ENCODE measurements around the gene NCOA3.

The NCOA3 gene

DNA sequence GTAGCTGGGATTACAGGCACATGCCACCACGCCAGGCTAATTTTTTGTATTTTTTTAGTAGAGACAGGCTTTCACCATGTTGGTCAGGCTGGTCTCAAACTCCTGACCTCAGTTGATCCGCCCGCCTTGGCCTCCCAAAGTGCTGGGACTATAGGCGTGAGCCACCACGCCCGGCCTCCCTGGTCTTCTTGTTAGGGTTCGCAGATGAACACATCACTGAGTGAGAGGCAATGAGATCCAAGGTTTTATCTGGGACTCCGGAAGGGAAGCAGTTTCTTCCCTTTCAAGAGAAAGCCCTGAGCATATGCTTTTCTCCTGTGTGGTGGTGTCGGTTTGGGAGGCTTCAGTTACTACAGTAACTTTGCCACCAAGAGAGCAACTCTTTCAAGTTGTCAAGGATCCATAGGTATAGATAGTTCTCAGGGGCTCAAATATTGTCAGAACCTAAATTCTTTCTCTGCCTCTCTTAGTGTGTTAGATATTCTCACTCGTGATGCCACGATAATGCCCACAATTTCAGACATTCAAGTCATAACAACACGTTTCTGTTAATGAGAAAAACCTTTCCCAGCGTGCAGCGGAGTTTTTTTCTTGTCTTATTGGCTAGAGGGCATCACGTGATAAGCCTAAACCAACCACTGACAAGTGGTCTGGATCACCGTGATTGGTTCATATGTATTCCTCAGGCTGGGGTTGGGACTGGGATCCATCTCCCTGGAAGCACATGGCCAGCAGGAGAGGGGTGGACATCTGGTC, 36.2 kb upstream of the NCOA3 start:
- no peak for DNase-seq (ENCODE audit: low spot score)
- TF ChIP-seq, protein P1, sequence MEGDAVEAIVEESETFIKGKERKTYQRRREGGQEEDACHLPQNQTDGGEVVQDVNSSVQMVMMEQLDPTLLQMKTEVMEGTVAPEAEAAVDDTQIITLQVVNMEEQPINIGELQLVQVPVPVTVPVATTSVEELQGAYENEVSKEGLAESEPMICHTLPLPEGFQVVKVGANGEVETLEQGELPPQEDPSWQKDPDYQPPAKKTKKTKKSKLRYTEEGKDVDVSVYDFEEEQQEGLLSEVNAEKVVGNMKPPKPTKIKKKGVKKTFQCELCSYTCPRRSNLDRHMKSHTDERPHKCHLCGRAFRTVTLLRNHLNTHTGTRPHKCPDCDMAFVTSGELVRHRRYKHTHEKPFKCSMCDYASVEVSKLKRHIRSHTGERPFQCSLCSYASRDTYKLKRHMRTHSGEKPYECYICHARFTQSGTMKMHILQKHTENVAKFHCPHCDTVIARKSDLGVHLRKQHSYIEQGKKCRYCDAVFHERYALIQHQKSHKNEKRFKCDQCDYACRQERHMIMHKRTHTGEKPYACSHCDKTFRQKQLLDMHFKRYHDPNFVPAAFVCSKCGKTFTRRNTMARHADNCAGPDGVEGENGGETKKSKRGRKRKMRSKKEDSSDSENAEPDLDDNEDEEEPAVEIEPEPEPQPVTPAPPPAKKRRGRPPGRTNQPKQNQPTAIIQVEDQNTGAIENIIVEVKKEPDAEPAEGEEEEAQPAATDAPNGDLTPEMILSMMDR (IDR thresholded peaks at IDR 0.05) = no peak
- Histone ChIP-seq H3K4me3 (no peak overlapping the region), H3K27ac (peak overlapping the region; percentile 85 to 91)

- no peak for DNase-seq (ENCODE audit: low spot score)
- Histone ChIP-seq H3K27ac (no peak overlapping the region), H3K4me3 (no peak overlapping the region)
- TF ChIP-seq, protein P1 (IDR thresholded peaks at IDR 0.05) = no peak
Observed at GRCh38 chr20:47466213-47466612, 35.5 kb upstream of the NCOA3 start.

DNA sequence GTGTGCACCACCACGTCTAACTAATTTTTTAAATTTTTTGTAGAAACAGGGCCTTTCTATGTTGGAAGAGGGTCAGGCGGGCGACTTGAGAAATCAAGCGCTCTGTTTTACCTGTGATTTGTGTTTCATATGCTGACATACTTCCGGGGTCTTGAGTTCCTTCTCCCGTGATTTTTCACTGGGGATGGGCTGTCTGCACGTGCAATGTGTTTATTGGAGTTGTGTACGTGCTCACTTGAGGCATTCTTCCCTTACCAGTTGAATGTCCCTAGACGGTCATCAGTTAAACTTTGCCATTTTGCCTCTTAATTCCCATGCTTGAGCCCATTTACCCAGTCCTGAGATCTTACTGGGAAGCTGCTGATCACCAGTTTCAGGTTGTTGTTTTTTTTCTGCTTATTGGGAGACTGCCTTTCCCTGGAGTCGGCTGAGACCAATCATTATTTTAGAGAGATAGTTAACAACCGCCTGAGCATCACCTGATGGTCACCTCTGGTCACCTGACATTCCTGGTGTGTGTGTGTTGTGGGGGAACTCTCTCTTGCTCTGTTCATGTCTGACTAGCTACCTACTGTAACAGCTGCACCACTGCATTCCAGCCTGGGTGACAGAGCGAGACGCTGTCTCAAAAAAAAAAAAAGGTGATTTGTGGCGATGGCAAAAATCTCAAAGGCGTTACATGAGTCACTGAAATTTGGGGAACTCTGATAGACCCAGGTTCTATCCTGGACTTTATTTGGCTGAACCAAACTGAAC, 34.8 kb upstream of the NCOA3 start:
- no peak for DNase-seq (ENCODE audit: low spot score)
- H3K27ac ChIP-seq = no peak overlapping the region
- TF ChIP-seq, protein P1 (IDR thresholded peaks at IDR 0.05) = no peak
- H3K4me3 ChIP-seq = no peak overlapping the region

- Histone ChIP-seq H3K27ac (no peak overlapping the region), H3K4me3 (no peak overlapping the region)
- no peak for DNase-seq (ENCODE audit: low spot score)
- TF ChIP-seq, protein P1 (IDR thresholded peaks at IDR 0.05) = no peak
Observed at GRCh38 chr20:47468290-47469050, 33.2 kb upstream of the NCOA3 start.

- Histone ChIP-seq H3K27ac (no peak overlapping the region), H3K4me3 (no peak overlapping the region)
- TF ChIP-seq, protein P1 (IDR thresholded peaks at IDR 0.05) = no peak
- no peak for DNase-seq (ENCODE audit: low spot score)
Observed at GRCh38 chr20:47475419-47476044, 26.2 kb upstream of the NCOA3 start.

GRCh38 chr20:47476452-47476851, 25.2 kb upstream of the NCOA3 start:
- no peak overlapping the region for H3K4me3 ChIP-seq
- TF ChIP-seq, protein P1 (IDR thresholded peaks at IDR 0.05) = no peak
- no peak overlapping the region for H3K27ac ChIP-seq
- no peak for DNase-seq (ENCODE audit: low spot score)
